ENCODE results near the gene PLEKHH2.

Gene PLEKHH2

GRCh38 chr2:43776324-43776723, 139.3 kb downstream of the PLEKHH2 start:
- Histone ChIP-seq H3K27me3 (replicated peaks; ENCODE audit: control insufficient read depth, insufficient read depth, low read length, poor library complexity, severe bottlenecking) (no peaks in the 10 kb centered on the region), H3K27ac (ENCODE audit: insufficient read depth, low read length, poor library complexity, severe bottlenecking) (no peak overlapping the region), H3K4me3 (ENCODE audit: insufficient read depth, low read depth, low read length, poor library complexity, severe bottlenecking) (no peak overlapping the region), H3K36me3 (ENCODE audit: control insufficient read depth, insufficient read depth, low read length) (no peaks in the 10 kb centered on the region), H3K9me3 (ENCODE audit: control insufficient read depth, low read length) (no peaks in the 10 kb centered on the region), H3K4me1 (ENCODE audit: control insufficient read depth, insufficient read depth, low read length, poor library complexity, severe bottlenecking) (no peaks in the 10 kb centered on the region)
- no peak for DNase-seq

- H3K4me1 ChIP-seq (ENCODE audit: control insufficient read depth, insufficient read depth, low read length, poor library complexity, severe bottlenecking), result no peaks in the 10 kb centered on the region
- H3K9me3 ChIP-seq (ENCODE audit: control insufficient read depth, low read length), result no peaks in the 10 kb centered on the region
- no peaks in the 10 kb centered on the region for H3K27me3 ChIP-seq (replicated peaks; ENCODE audit: control insufficient read depth, insufficient read depth, low read length, poor library complexity, severe bottlenecking)
- no peak for DNase-seq
- no peak overlapping the region for H3K4me3 ChIP-seq (ENCODE audit: insufficient read depth, low read depth, low read length, poor library complexity, severe bottlenecking)
- no peak overlapping the region for H3K27ac ChIP-seq (ENCODE audit: insufficient read depth, low read length, poor library complexity, severe bottlenecking)
- no peaks in the 10 kb centered on the region for H3K36me3 ChIP-seq (ENCODE audit: control insufficient read depth, insufficient read depth, low read length)
Observed at GRCh38 chr2:43777306-43777926, 140.4 kb downstream of the PLEKHH2 start.

- Histone ChIP-seq H3K9me3 (ENCODE audit: control insufficient read depth, low read length) (no peaks in the 10 kb centered on the region), H3K36me3 (ENCODE audit: control insufficient read depth, insufficient read depth, low read length) (no peaks in the 10 kb centered on the region), H3K27ac (ENCODE audit: insufficient read depth, low read length, poor library complexity, severe bottlenecking) (no peak overlapping the region), H3K4me3 (ENCODE audit: insufficient read depth, low read depth, low read length, poor library complexity, severe bottlenecking) (no peak overlapping the region), H3K4me1 (ENCODE audit: control insufficient read depth, insufficient read depth, low read length, poor library complexity, severe bottlenecking) (no peaks in the 10 kb centered on the region), H3K27me3 (replicated peaks; ENCODE audit: control insufficient read depth, insufficient read depth, low read length, poor library complexity, severe bottlenecking) (no peaks in the 10 kb centered on the region)
- no peak for DNase-seq
Observed at GRCh38 chr2:43778233-43778632, 141.2 kb downstream of the PLEKHH2 start.

- H3K4me3 ChIP-seq (ENCODE audit: insufficient read depth, low read depth, low read length, poor library complexity, severe bottlenecking), result no peak overlapping the region
- H3K27ac ChIP-seq (ENCODE audit: insufficient read depth, low read length, poor library complexity, severe bottlenecking), result no peak overlapping the region
- no peaks in the 10 kb centered on the region for H3K36me3 ChIP-seq (ENCODE audit: control insufficient read depth, insufficient read depth, low read length)
- no peaks in the 10 kb centered on the region for H3K4me1 ChIP-seq (ENCODE audit: control insufficient read depth, insufficient read depth, low read length, poor library complexity, severe bottlenecking)
- no peaks in the 10 kb centered on the region for H3K9me3 ChIP-seq (ENCODE audit: control insufficient read depth, low read length)
- DNase-seq, result no peak
- H3K27me3 ChIP-seq (replicated peaks; ENCODE audit: control insufficient read depth, insufficient read depth, low read length, poor library complexity, severe bottlenecking), result no peaks in the 10 kb centered on the region
Observed at GRCh38 chr2:43787895-43788294, 150.8 kb downstream of the PLEKHH2 start.

- no peaks in the 10 kb centered on the region for H3K9me3 ChIP-seq (ENCODE audit: control insufficient read depth, low read length)
- DNase-seq, result no peak
- no peaks in the 10 kb centered on the region for H3K36me3 ChIP-seq (ENCODE audit: control insufficient read depth, insufficient read depth, low read length)
- H3K4me1 ChIP-seq (ENCODE audit: control insufficient read depth, insufficient read depth, low read length, poor library complexity, severe bottlenecking), result no peaks in the 10 kb centered on the region
- no peak overlapping the region for H3K4me3 ChIP-seq (ENCODE audit: insufficient read depth, low read depth, low read length, poor library complexity, severe bottlenecking)
- no peak overlapping the region for H3K27ac ChIP-seq (ENCODE audit: insufficient read depth, low read length, poor library complexity, severe bottlenecking)
- H3K27me3 ChIP-seq (replicated peaks; ENCODE audit: control insufficient read depth, insufficient read depth, low read length, poor library complexity, severe bottlenecking), result no peaks in the 10 kb centered on the region
Observed at GRCh38 chr2:43788646-43789045, 151.6 kb downstream of the PLEKHH2 start.

- no peaks in the 10 kb centered on the region for H3K36me3 ChIP-seq (ENCODE audit: control insufficient read depth, insufficient read depth, low read length)
- H3K27me3 ChIP-seq (replicated peaks; ENCODE audit: control insufficient read depth, insufficient read depth, low read length, poor library complexity, severe bottlenecking), result no peaks in the 10 kb centered on the region
- DNase-seq, result no peak
- no peak overlapping the region for H3K4me3 ChIP-seq (ENCODE audit: insufficient read depth, low read depth, low read length, poor library complexity, severe bottlenecking)
- H3K9me3 ChIP-seq (ENCODE audit: control insufficient read depth, low read length), result no peaks in the 10 kb centered on the region
- H3K27ac ChIP-seq (ENCODE audit: insufficient read depth, low read length, poor library complexity, severe bottlenecking), result no peak overlapping the region
- H3K4me1 ChIP-seq (ENCODE audit: control insufficient read depth, insufficient read depth, low read length, poor library complexity, severe bottlenecking), result no peaks in the 10 kb centered on the region
Observed at GRCh38 chr2:43790147-43790546, 153.1 kb downstream of the PLEKHH2 start.

- no peaks in the 10 kb centered on the region for H3K4me1 ChIP-seq (ENCODE audit: control insufficient read depth, insufficient read depth, low read length, poor library complexity, severe bottlenecking)
- no peak overlapping the region for H3K27ac ChIP-seq (ENCODE audit: insufficient read depth, low read length, poor library complexity, severe bottlenecking)
- no peak for DNase-seq
- H3K9me3 ChIP-seq (ENCODE audit: control insufficient read depth, low read length), result no peaks in the 10 kb centered on the region
- H3K36me3 ChIP-seq (ENCODE audit: control insufficient read depth, insufficient read depth, low read length), result no peaks in the 10 kb centered on the region
- H3K4me3 ChIP-seq (ENCODE audit: insufficient read depth, low read depth, low read length, poor library complexity, severe bottlenecking), result no peak overlapping the region
- H3K27me3 ChIP-seq (replicated peaks; ENCODE audit: control insufficient read depth, insufficient read depth, low read length, poor library complexity, severe bottlenecking), result no peaks in the 10 kb centered on the region
Observed at GRCh38 chr2:43791035-43791765, 154.1 kb downstream of the PLEKHH2 start.

- no peaks in the 10 kb centered on the region for H3K36me3 ChIP-seq (ENCODE audit: control insufficient read depth, insufficient read depth, low read length)
- no peak overlapping the region for H3K4me3 ChIP-seq (ENCODE audit: insufficient read depth, low read depth, low read length, poor library complexity, severe bottlenecking)
- no peak for DNase-seq
- no peak overlapping the region for H3K27ac ChIP-seq (ENCODE audit: insufficient read depth, low read length, poor library complexity, severe bottlenecking)
- H3K4me1 ChIP-seq (ENCODE audit: control insufficient read depth, insufficient read depth, low read length, poor library complexity, severe bottlenecking), result no peaks in the 10 kb centered on the region
- no peaks in the 10 kb centered on the region for H3K27me3 ChIP-seq (replicated peaks; ENCODE audit: control insufficient read depth, insufficient read depth, low read length, poor library complexity, severe bottlenecking)
- H3K9me3 ChIP-seq (ENCODE audit: control insufficient read depth, low read length), result no peaks in the 10 kb centered on the region
Observed at GRCh38 chr2:43792653-43793052, 155.6 kb downstream of the PLEKHH2 start.

- no peaks in the 10 kb centered on the region for H3K27me3 ChIP-seq (replicated peaks; ENCODE audit: control insufficient read depth, insufficient read depth, low read length, poor library complexity, severe bottlenecking)
- no peak overlapping the region for H3K27ac ChIP-seq (ENCODE audit: insufficient read depth, low read length, poor library complexity, severe bottlenecking)
- no peaks in the 10 kb centered on the region for H3K36me3 ChIP-seq (ENCODE audit: control insufficient read depth, insufficient read depth, low read length)
- H3K4me1 ChIP-seq (ENCODE audit: control insufficient read depth, insufficient read depth, low read length, poor library complexity, severe bottlenecking), result no peaks in the 10 kb centered on the region
- no peak for DNase-seq
- no peaks in the 10 kb centered on the region for H3K9me3 ChIP-seq (ENCODE audit: control insufficient read depth, low read length)
- H3K4me3 ChIP-seq (ENCODE audit: insufficient read depth, low read depth, low read length, poor library complexity, severe bottlenecking), result no peak overlapping the region
Observed at GRCh38 chr2:43794956-43795355, 157.9 kb downstream of the PLEKHH2 start.

GRCh38 chr2:43796206-43796605, 159.1 kb downstream of the PLEKHH2 start:
- no peak overlapping the region for H3K27ac ChIP-seq (ENCODE audit: insufficient read depth, low read length, poor library complexity, severe bottlenecking)
- no peaks in the 10 kb centered on the region for H3K9me3 ChIP-seq (ENCODE audit: control insufficient read depth, low read length)
- no peak for DNase-seq
- H3K27me3 ChIP-seq (replicated peaks; ENCODE audit: control insufficient read depth, insufficient read depth, low read length, poor library complexity, severe bottlenecking), result no peaks in the 10 kb centered on the region
- no peaks in the 10 kb centered on the region for H3K36me3 ChIP-seq (ENCODE audit: control insufficient read depth, insufficient read depth, low read length)
- no peaks in the 10 kb centered on the region for H3K4me1 ChIP-seq (ENCODE audit: control insufficient read depth, insufficient read depth, low read length, poor library complexity, severe bottlenecking)
- H3K4me3 ChIP-seq (ENCODE audit: insufficient read depth, low read depth, low read length, poor library complexity, severe bottlenecking), result no peak overlapping the region

Measured in effector memory CD4-positive, alpha-beta T cell (primary cell).